ENCODE data around the gene RPLP2.

DNA sequence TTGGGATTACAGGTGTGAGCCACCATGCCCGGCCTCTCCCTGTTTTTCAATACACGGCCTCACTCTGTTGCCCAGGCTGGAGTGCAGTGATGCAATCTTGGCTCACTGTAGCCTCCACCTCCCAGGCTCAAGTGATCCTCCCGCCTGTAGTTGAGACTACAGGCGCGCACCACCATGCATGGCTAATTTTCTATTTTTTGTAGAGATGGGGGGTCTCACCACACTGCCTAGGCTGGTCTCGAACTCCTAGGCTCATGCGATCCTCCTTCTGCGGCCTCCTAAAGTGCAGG, 44.0 kb upstream of the RPLP2 start:
- TF ChIP-seq POLR2A (IDR thresholded peaks at IDR 0.05) (no peak), POLR2AphosphoS5 (IDR thresholded peaks at IDR 0.05) (no peak)
- TF ChIP-seq, protein P1, sequence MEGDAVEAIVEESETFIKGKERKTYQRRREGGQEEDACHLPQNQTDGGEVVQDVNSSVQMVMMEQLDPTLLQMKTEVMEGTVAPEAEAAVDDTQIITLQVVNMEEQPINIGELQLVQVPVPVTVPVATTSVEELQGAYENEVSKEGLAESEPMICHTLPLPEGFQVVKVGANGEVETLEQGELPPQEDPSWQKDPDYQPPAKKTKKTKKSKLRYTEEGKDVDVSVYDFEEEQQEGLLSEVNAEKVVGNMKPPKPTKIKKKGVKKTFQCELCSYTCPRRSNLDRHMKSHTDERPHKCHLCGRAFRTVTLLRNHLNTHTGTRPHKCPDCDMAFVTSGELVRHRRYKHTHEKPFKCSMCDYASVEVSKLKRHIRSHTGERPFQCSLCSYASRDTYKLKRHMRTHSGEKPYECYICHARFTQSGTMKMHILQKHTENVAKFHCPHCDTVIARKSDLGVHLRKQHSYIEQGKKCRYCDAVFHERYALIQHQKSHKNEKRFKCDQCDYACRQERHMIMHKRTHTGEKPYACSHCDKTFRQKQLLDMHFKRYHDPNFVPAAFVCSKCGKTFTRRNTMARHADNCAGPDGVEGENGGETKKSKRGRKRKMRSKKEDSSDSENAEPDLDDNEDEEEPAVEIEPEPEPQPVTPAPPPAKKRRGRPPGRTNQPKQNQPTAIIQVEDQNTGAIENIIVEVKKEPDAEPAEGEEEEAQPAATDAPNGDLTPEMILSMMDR (IDR thresholded peaks at IDR 0.05), result no peak
